ENCODE measurements around the gene NXPH4.

The NXPH4 gene

DNA sequence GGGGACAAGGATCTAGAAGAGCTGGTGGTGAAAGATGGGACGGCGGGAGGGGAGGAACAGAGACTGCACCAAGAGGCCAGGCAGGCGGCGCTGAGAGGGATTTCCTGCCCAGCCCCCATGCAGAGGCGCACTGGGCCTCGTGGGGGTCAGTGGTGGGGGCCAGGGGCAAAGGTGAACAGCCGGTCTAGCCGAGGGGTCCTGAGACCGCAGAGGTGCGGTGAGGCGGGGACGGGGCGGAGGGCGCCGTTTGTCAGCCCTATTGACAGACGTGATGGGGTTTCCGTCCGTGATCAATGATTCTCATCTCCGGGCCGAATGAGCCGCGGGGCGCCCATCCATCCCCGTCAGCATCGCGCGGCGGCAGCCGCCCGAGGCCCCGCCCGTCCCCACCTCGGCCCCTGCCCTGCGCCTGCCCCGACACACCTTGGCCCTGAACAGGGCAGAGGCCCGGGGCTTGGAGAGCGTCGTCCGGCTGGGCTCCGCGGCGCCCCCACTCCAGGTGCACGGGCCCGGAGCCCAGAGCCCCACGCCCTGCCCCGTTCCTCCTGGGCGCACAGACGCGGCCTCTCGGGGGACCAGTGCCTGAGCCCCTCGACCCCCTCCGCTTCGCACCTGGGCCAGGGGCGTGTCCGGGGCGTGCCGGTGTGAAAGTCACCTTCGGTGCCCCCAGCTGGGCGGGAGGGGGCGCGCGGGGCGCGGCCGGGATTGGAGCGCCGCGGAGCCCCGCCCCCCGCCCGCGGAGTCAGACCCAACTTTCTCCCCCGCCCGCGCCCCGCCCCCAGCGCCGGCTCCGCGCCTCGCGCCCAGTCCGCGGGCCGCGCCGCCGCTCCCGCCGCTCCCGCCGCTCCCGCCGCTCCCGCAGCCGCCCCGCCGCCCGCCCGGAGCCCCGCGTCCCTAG, at the start of gene NXPH4:
NXPH4 (plus strand) TSS at position 781 of the 898 bp plus-strand sequence. CDS start 176 bp downstream, outside the sequence.
- peak; percentile 55 to 57 for DNase-seq

DNA sequence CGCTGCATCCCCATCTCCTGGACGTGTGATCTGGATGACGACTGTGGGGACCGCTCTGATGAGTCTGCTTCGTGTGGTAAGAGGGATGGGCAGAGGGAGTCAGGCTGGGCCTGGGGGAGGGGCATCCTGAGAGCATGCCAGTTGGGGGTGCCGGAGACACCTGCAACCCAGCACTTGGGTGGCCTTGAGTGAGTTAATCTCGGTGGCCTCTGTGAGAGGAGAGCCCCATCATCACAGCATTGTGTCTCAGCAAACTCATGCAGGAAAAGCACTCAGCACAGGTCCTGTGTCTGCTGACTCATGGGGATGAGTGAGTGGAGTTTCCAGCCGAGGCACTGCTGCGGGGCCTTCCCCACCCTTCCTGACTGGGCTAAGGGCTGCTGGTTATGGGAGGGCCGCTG, 49.6 kb upstream of the NXPH4 start:
- peak in 1 of 2 experiments; percentile 6 for DNase-seq

DNA sequence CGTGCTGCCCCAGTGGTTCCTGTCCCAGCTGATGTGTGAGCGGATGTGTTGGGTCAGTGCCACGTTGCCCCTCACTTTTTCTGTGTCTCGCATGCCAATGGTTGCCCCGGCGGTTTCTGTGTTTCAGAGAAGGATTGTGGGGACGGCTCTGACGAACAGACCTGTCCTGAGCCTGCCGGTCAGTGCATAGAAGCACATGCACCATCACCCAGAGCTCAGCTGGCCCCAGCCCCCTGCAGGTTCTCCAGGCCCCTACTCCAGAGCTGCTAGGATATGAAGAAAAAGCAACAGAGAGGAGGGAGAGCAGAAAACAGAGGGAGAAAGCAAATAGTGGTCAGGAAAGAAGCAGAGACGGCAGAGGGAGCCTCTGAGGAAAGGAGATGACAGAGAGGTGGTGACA, 48.5 kb upstream of the NXPH4 start:
- no peak for DNase-seq

DNA sequence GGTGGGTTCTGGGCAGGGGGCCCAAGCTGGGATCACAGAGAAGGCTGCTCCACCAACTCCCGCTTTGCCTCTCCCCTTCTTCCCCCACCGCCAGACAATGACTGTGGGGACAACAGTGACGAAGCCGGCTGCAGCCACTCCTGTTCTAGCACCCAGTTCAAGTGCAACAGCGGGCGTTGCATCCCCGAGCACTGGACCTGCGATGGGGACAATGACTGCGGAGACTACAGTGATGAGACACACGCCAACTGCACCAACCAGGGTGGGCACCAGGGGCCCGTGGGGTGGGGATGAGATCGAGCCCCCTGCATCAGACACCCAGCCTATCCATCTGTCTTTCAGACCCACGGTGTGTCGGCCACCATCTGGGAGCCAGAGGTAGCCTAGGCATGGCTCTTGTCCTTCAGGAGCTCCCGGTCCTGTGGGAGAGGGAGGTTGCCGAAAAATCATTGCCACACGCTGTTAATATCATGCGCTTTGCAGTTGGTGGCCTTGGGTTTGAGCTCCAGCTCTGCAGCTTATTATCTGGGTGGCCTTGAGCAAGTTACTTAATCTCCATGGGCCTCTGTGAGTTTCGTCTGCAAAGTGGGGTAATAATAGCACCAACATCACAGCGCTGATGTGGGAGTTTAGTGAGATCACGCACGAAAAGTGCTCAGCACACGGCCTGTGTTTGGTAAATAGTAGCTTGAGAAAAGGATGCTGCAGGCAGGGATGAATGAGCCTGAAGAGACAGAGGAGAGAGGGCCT, 47.4 kb upstream of the NXPH4 start:
- no peak for DNase-seq

DNA sequence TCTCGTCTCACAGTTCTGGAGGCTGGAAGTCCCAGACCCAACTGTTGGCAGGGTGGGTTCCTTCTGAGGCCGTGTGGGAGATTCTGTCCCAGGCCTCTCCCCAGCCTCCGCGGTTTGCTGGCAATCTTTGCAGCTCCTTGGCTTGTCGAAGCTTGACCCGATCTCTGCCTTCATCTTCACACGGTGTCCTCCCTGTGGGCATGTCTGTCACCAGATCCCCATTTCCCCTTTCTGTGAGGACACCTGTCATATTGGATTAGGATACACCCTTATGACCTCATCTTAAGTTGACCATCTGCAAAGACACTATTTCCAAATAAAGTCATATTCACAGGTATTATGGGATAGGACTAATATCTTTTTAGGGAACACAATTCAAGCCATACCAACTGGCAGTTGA, 46.6 kb upstream of the NXPH4 start:
- no peak for DNase-seq

DNA sequence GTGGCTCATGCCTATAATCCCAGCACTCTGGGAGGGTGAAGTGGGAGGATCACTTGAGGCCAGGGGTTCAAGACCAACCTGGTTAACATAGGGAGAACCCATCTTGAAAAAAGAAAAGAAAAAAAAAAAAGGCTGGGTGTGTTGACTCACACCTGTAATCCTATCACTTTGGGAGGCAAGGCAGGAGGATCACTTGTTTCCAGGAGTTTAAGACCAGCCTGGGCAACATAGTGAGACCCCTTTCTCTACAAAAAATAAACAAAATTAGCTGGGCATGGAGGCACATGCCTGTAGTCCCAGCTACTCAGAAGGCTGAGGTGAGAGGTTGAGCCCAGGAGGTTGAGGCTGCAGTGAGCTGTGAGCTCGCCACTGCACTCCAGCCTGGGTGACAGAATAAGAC, 46.2 kb upstream of the NXPH4 start:
- no peak for DNase-seq

DNA sequence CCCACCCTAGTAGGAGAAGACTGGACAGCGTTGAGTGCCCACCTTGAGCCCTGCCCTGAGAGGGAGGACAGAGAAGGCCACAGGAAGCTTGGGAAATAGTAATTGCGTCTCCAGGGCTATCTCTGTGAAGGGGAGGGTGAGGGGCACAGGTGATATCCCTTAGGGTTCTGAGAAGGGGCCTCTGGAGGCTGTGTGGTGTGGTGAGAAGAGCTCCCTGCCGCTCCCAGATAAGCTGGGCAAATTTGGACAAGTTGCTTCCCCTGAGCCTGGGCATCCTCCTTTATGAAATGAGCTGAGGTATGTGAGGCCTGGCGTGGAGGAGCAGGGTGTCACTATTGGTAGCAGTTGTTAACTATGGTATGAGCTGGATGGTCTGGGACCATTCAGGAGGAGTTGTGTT, 45.7 kb upstream of the NXPH4 start:
- no peak for DNase-seq

DNA sequence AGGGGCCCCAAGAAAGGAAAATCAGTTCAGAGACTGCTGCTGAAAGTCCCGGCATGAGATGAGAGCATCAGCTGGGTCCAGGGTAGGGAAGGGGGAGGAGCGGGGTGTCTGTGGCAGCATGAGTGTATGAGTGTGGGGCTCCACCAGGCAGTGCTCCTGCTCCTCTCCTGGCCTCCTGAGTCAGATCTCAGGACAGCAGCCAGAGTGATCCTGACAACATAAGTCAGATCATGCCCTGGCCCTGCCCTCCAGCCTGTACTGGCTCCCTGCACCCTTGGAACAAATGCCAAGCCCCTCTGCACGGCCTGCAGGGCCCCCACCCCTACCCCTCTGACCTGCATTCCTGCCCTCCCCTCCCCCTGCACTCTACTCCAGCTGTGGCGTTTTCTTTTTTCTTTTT, 44.9 kb upstream of the NXPH4 start:
- no peak for DNase-seq

DNA sequence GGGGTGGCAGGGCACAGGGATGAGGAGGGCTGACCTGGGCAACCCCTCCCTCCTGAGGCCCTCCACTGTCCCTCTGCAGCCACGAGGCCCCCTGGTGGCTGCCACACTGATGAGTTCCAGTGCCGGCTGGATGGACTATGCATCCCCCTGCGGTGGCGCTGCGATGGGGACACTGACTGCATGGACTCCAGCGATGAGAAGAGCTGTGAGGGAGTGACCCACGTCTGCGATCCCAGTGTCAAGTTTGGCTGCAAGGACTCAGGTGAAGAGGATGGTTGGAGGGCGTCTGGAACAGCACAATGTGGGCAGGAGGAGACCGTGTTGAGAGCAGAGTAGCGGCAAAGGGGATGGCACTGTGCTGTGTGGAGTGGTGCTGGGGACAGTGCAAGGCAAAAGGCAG, 43.5 kb upstream of the NXPH4 start:
- no peak for DNase-seq

DNA sequence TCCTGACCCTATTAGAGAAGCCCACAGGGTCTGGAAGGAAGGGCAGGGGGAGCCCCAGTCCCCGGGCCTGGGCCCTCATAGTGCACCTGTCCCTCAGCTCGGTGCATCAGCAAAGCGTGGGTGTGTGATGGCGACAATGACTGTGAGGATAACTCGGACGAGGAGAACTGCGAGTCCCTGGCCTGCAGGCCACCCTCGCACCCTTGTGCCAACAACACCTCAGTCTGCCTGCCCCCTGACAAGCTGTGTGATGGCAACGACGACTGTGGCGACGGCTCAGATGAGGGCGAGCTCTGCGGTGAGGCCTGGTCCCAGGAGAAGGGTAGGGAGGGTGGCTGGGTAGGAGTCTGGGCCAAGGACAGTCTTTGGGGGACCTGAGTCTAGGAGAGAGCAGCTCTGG, 42.9 kb upstream of the NXPH4 start:
- no peak for DNase-seq

DNA sequence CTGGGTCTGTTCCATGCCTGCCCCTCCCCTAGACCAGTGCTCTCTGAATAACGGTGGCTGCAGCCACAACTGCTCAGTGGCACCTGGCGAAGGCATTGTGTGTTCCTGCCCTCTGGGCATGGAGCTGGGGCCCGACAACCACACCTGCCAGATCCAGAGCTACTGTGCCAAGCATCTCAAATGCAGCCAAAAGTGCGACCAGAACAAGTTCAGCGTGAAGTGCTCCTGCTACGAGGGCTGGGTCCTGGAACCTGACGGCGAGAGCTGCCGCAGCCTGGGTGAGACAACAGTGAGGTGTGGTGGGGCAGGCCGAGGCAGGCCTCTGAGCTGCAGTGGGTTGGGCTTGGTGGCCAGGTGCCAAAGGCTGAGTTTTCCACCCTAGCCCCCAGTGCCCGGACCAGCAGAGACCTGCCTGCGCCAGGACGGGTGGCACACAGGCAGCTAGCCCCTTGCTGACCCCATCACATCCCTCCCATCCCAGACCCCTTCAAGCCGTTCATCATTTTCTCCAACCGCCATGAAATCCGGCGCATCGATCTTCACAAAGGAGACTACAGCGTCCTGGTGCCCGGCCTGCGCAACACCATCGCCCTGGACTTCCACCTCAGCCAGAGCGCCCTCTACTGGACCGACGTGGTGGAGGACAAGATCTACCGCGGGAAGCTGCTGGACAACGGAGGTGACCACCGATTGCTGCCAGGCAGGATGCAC, 41.0 kb upstream of the NXPH4 start:
- peak; percentile 9 to 17 for DNase-seq

DNA sequence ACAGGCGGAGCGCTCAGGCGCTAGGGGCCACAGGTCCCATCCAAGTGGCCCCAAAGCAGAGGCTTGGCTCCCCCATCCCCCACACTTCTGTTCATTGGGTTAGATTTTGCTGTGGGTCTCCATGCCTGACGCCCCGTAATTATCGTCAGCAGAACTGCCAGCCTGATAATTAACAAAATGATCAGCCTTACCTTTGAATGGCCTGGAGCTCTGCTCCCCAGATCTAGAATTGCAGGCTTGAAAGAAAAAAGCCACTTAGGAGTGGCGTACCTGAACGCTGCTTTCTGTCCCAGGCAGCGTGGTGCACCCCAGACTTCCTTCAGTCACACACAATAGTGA, 40.5 kb upstream of the NXPH4 start:
- no peak for DNase-seq

DNA sequence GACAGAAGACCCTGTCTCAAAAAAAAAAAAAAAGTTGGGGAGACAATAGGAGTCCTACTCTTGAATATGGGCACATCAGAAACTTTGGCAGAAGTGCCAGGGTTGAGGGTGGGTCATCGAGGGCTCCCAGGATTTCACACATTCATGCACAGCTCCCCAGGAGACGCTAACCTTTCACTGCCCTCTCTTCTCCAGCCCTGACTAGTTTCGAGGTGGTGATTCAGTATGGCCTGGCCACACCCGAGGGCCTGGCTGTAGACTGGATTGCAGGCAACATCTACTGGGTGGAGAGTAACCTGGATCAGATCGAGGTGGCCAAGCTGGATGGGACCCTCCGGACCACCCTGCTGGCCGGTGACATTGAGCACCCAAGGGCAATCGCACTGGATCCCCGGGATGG, 39.7 kb upstream of the NXPH4 start:
- DNase-seq = no peak

DNA sequence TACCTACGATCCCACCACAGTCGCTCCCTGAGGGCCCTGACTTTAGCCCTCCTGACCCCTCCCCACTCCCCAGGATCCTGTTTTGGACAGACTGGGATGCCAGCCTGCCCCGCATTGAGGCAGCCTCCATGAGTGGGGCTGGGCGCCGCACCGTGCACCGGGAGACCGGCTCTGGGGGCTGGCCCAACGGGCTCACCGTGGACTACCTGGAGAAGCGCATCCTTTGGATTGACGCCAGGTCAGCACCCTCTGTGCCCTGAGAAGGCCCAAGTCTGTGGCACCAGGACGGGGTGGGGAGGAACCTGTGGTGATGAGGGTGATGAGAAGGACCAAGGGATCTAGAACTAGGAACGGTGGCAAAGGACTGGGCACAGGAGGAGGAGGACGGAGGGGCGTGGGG, 39.2 kb upstream of the NXPH4 start:
- no peak for DNase-seq

DNA sequence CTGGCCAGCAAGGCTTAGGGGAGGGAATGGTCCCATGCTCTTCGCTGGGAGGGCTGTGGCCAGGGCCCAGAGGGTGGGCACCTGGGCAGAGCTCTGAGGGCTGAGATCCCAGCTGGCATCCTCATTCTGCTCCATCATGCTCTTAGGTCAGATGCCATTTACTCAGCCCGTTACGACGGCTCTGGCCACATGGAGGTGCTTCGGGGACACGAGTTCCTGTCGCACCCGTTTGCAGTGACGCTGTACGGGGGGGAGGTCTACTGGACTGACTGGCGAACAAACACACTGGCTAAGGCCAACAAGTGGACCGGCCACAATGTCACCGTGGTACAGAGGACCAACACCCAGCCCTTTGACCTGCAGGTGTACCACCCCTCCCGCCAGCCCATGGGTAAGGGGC, 38.4 kb upstream of the NXPH4 start:
- DNase-seq = no peak

DNA sequence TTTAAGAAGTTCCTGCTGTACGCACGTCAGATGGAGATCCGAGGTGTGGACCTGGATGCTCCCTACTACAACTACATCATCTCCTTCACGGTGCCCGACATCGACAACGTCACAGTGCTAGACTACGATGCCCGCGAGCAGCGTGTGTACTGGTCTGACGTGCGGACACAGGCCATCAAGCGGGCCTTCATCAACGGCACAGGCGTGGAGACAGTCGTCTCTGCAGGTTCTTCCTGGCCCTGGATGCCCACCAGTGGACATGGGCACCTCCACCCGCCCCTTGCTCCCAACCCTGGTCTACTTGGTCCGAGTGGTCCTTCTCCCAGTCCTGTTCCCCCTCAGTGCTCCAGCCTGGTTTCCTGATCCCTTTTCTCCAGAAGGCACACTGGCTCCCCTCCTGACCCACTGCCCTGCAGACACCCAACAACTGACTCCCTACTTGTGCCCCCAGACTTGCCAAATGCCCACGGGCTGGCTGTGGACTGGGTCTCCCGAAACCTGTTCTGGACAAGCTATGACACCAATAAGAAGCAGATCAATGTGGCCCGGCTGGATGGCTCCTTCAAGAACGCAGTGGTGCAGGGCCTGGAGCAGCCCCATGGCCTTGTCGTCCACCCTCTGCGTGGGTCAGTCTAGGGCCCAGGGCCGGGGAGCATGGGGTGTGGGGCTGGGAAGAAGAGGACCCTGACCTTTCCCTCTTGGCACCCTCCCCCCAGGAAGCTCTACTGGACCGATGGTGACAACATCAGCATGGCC, 37.1 kb upstream of the NXPH4 start:
- DNase-seq = no peak

DNA sequence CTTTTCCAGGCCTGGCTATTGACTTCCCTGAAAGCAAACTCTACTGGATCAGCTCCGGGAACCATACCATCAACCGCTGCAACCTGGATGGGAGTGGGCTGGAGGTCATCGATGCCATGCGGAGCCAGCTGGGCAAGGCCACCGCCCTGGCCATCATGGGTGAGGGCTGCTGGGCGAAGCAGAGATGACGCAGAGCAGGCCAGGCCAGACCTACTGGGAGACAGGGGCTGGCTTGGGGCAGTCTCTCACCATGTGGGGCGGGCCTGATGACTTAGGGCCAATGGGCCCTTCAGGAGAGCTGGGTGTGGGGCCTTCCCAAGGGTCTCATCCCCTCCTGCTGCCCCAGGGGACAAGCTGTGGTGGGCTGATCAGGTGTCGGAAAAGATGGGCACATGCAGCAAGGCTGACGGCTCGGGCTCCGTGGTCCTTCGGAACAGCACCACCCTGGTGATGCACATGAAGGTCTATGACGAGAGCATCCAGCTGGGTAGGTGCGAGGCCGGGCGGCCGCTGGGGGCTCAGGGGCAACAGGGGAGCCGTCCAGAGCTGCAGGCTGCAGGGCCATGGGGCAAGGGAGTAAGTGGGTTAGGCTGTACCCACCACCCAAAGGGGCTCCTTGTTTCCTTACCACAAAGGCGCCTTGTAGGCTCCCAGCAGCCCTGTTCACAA, 36.1 kb upstream of the NXPH4 start:
- no peak for DNase-seq

DNA sequence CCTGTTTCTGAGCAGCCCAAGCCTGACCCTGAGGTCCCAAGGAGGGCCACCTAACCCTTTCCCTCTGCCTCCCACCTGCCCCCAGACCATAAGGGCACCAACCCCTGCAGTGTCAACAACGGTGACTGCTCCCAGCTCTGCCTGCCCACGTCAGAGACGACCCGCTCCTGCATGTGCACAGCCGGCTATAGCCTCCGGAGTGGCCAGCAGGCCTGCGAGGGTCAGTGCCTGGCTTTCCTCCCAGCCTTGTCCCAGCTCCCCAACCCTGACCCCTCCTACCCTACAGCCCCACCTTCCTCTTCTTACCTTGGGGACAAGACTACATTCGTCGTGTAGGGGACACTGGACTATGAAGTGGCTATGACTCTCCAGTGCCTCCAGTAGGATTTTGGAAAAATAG, 35.5 kb upstream of the NXPH4 start:
- no peak for DNase-seq

DNA sequence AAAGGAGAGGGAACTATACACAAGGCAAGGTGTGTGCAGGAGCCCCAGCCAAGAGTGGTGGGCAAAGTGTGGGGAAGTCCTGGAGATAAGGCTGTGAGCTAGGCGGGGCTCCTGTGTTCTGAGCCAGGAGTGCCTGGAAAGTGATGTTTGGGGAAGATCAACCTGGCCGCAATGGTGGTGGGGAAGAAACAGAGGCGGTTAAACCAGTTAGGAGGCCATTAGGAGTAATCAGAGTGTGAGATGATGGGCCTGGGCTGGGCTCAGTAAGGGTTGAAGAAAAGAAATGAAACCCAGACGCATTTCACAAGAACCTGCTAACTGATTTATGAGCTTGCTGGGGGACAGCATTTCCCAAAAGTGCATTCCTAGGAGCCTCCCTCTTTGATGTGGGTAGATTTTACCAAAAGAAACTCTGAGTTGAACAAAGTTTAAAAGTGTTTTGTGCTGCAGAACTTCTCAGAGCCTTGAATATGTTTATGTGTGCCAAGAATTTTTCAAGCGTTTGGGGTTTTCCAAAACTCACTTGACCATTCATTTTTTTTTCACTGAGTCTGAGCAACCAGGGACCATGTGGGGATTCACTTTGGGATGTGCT, 34.9 kb upstream of the NXPH4 start:
- DNase-seq = no peak

DNA sequence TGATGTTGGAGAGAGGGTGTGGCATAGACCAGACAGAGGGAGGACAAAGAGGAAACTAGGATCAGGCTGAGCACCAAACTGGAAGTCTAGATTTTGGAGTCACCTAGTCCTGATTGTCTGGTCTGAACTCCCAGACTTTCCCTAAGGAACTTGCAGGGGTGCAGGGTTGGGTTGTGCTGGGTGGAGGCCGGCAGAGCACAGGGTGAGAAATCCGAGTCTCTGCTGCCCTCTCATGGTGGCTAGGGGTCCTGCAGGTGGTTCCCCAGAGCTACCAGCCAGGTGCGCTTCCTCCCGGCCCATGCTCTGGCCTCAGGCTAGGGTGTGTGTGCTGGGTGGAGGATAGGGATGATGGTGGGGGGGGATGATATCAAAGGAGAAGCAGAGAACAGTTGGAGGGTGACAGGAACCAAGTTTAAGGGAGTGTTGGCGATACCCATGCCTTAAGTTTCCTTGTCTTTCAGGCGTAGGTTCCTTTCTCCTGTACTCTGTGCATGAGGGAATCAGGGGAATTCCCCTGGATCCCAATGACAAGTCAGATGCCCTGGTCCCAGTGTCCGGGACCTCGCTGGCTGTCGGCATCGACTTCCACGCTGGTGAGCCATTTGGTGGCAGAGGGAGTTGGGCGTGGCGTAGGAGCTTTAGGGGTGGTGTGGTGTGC, 33.5 kb upstream of the NXPH4 start:
- DNase-seq = peak; percentile 77 to 81

DNA sequence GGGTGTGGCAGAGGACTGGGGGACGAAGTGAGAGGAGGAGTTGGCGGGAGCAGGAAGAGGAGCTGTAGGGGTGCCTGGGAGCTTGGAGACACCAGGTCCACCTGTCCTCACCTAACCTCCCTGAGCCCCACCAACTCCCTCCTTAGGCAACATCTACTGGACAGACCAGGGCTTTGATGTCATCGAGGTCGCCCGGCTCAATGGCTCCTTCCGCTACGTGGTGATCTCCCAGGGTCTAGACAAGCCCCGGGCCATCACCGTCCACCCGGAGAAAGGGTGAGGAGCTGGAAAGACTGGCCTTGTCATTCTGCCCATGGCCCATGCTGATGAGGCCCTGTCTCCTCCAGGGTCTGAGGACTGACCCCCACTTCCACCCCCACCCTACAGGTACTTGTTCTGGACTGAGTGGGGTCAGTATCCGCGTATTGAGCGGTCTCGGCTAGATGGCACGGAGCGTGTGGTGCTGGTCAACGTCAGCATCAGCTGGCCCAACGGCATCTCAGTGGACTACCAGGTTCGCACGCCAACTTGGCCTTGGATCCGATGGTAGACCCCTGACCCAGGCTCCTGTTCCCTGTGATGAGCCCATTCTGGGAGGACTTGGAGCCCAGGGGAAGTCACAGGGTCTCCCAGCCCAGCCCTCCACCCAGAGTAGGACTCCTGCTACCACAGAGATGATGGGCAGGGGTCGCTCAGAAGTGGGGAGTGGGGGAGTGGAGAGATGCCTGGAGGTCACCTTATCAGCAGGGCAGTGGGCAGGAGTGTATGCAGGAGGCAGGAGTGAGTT, 32.5 kb upstream of the NXPH4 start:
- no peak for DNase-seq

Data from activated CD4-positive, alpha-beta T cell treated with anti-CD3 and anti-CD28 coated beads, Interleukin-2, amount 50 U/mL, for 4 hours (primary cell).